ENCODE data around the gene LRRC28. TPM values are rescaled to one million over a fixed set of nuclear protein-coding genes. Genes with fewer than 3 reads are reported as not detected.

Gene LRRC28
- total RNA-seq, 1 experiment from 2014 or later = 39.3 TPM

DNA sequence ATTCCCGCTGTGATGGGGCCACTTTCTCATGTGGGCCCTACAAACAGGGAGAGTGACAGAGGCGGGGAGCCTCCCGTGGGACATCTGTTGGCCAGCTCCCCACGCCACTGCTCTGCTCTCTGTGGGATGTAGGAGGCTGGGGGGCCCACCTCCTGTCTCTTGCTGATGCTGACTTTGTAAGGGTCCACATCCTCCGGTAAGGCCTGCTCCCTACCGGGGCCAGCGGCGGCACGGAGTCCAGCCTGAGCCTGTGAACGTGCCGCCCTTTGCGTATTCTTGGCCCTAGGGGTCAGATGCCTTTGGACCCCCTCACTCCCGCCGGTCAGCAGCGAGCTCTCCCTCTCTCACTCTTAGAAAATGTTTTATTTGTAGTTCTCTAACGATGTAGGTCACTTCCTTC lies 153.2 kb downstream of the LRRC28 start:
- DNase-seq (ENCODE audit: low read depth, low spot score) = no peak

DNA sequence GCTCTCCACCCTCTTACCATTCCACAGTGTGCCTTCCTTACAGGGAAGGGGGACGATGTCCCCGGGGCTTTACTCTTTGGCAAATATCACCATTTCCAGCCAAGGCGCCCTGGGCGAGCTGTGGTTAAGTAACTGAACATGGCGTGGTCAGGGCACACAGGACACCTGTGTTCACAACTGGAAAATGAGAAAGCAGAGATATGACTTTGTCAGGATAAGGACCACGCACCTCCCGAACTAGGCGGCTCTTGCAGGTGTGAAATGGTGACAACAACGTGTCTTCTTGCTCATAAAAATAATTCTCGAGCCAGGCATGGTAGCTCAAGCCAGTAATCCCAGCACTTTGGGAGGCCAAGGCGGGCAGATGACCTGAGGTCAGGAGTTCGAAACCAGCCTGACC lies 154.8 kb downstream of the LRRC28 start:
- TF ChIP-seq SIN3A (IDR thresholded peaks at IDR 0.05; ENCODE audit: borderline replicate concordance, insufficient read depth, low read depth, low read length) (no peak), REST (IDR thresholded peaks at IDR 0.05; ENCODE audit: insufficient read depth in 1 of 2, low read depth in 2 of 2, low read length in 1 of 2) (no peak), CTCF (IDR thresholded peaks at IDR 0.05) (no peak), POLR2AphosphoS5 (IDR thresholded peaks at IDR 0.05; ENCODE audit: low read depth, low read length) (no peak), TCF7L2 (IDR thresholded peaks at IDR 0.05; ENCODE audit: low read depth, low read length) (no peak)
- in situ Hi-C loops (cut with HindIII; ENCODE audit: low pct_unique_long_range_greater_than_20kb, low sequenced_read_pairs) (no loop called here), intact Hi-C loops (cut with micrococcal nuclease; ENCODE audit: unreplicated experiment) (loop anchor here (10.0 kb wide), 2 partner anchors 159 to 299 kb away; partner anchors contain the start of gene MEF2A)
- no peak overlapping the region for H3K4me3 ChIP-seq (ENCODE audit: low read depth in 2 of 2, low read length in 2 of 2)
- H3K4me1 ChIP-seq (ENCODE audit: control insufficient read depth, insufficient read depth, low read length) = no peaks in the 10 kb centered on the region
- H3K27ac ChIP-seq (ENCODE audit: low read length) = no peak overlapping the region
- ChIA-PET POLR2A (no interaction called here), CTCF (no interaction called here)
- no peak for ATAC-seq
- BruUV-seq (replicated peaks) = no TSS peak
- H3K36me3 ChIP-seq (ENCODE audit: control insufficient read depth, insufficient read depth, low read length) = no peaks in the 10 kb centered on the region
- no peaks in the 10 kb centered on the region for H3K9me3 ChIP-seq (ENCODE audit: control insufficient read depth, insufficient read depth, low read depth, low read length)
- DNase-seq (ENCODE audit: low read depth, low spot score) = no peak
- H3K27me3 ChIP-seq (ENCODE audit: control insufficient read depth, insufficient read depth, low read length) = no peaks in the 10 kb centered on the region

More for the DNA sequence above, 153.2 kb downstream of the LRRC28 start:
- POLR2A ChIA-PET = interaction anchor here (0.6 kb wide), 1 partner anchor 65 kb away, joined by 4 read pairs; no protein-coding TSS in a partner anchor
- Histone ChIP-seq H3K4me1 (ENCODE audit: control insufficient read depth, insufficient read depth, low read length) (no peaks in the 10 kb centered on the region), H3K27me3 (ENCODE audit: control insufficient read depth, insufficient read depth, low read length) (no peaks in the 10 kb centered on the region), H3K9me3 (ENCODE audit: control insufficient read depth, insufficient read depth, low read depth, low read length) (no peaks in the 10 kb centered on the region), H3K27ac (ENCODE audit: low read length) (no peak overlapping the region), H3K36me3 (ENCODE audit: control insufficient read depth, insufficient read depth, low read length) (no peaks in the 10 kb centered on the region), H3K4me3 (ENCODE audit: low read depth in 2 of 2, low read length in 2 of 2) (no peak overlapping the region)
- ATAC-seq = no peak
- TF ChIP-seq CTCF (IDR thresholded peaks at IDR 0.05) = no peak
- TF ChIP-seq TCF7L2 (IDR thresholded peaks at IDR 0.05; ENCODE audit: low read depth, low read length) = no peak
- TF ChIP-seq SIN3A (IDR thresholded peaks at IDR 0.05; ENCODE audit: borderline replicate concordance, insufficient read depth, low read depth, low read length) = no peak
- TF ChIP-seq REST (IDR thresholded peaks at IDR 0.05; ENCODE audit: insufficient read depth in 1 of 2, low read depth in 2 of 2, low read length in 1 of 2) = no peak
- TF ChIP-seq POLR2AphosphoS5 (IDR thresholded peaks at IDR 0.05; ENCODE audit: low read depth, low read length) = no peak
- intact Hi-C loops (cut with micrococcal nuclease; ENCODE audit: unreplicated experiment) (loop anchor here (10.0 kb wide), 2 partner anchors 160 to 300 kb away; partner anchors contain the start of gene MEF2A), in situ Hi-C loops (cut with HindIII; ENCODE audit: low pct_unique_long_range_greater_than_20kb, low sequenced_read_pairs) (no loop called here)
- CTCF ChIA-PET = no interaction called here
- no TSS peak for BruUV-seq (replicated peaks)
